ENCODE measurements around the gene SETD5. TPM values are rescaled to one million over a fixed set of nuclear protein-coding genes. Genes with fewer than 3 reads are reported as not detected.

The SETD5 gene
- total and polyA plus RNA-seq, 2 experiments from 2014 or later: 176 to 275 TPM

DNA sequence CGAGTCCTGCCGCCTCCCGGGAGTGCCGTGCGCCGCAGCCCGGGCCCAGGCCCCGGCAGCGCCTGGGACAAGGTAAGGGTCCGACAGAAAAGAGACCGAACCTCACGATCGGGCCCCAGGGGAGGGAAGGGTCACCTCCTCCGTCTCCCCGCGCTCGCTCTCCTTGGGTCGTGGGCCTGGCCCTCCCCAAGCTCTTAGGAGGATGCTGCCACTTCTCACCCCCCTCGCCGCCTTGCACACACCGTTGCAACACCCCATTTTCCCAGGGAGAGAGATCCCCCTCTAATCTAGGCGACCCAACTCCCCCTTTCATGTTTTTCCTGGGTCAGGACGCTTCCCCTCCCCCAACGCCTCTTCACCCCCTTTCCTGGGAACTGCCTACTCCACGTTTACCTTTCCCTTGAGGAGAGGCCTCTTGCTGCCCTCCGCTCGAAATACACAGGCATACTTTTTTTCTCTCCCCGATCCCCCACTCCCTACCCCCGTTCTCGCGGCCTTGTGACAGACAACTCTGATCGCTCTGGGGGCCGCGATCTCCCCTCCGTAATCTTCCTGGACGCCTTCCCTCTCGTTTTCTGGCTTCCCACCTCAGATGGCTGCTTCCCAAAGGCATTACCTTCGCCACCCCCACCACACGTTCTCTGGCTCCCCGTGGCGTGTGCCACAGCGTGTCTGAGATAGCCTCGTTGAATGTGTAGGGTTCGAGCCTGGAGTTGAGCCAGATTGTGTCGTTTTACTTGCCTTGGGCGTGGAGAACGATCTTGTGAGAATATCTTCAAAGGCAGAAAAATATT, 688 bp downstream of the SETD5 start:
- peak overlapping the region; percentile 99 for H3K27ac ChIP-seq
- no peaks in the 10 kb centered on the region for H3K27me3 ChIP-seq
- peak; percentile 51 to 54 for DNase-seq (ENCODE audit: low read depth in 1 of 2, low spot score in 1 of 2)
- peaks cover 12% of the 10 kb centered on the region for H3K36me3 ChIP-seq
- H3K9me3 ChIP-seq (ENCODE audit: low read depth): no peaks in the 10 kb centered on the region
- H3K4me1 ChIP-seq (ENCODE audit: low read depth): peaks cover 45% of the 10 kb centered on the region
- TF ChIP-seq, protein P1, sequence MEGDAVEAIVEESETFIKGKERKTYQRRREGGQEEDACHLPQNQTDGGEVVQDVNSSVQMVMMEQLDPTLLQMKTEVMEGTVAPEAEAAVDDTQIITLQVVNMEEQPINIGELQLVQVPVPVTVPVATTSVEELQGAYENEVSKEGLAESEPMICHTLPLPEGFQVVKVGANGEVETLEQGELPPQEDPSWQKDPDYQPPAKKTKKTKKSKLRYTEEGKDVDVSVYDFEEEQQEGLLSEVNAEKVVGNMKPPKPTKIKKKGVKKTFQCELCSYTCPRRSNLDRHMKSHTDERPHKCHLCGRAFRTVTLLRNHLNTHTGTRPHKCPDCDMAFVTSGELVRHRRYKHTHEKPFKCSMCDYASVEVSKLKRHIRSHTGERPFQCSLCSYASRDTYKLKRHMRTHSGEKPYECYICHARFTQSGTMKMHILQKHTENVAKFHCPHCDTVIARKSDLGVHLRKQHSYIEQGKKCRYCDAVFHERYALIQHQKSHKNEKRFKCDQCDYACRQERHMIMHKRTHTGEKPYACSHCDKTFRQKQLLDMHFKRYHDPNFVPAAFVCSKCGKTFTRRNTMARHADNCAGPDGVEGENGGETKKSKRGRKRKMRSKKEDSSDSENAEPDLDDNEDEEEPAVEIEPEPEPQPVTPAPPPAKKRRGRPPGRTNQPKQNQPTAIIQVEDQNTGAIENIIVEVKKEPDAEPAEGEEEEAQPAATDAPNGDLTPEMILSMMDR (IDR thresholded peaks at IDR 0.05; ENCODE audit: low read depth, low read length): no peak
- peak overlapping the region; percentile 82 for H3K4me3 ChIP-seq

DNA sequence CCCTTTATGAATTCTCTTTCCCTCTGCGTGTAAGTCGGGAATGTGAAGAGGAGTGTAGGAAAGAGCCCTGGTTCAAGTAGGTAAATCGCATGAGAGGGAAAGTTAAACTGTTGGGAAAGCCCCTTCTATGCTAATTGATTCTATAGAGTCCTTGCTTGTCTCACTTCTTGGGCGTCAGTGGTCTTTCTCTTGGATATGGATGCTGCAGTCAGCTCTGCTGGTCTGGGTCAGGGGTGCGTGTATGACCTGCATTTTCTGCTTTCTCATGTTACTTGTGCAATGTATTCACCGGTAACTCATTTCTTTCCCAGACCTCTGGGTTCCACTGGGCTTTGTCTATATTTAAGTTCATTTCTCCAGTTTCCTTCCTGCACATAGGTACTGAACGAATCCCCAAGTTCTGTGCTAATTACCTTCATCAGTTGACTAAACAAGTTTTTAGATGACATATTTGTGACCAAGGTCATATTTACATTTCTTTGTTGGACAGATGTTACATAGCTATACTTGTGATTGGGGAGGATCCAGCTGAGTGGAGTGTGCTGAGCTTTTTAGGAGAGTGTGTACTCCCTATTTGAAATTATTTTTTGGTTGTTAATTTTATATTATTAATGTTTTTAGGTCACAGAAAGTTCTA, 1.4 kb downstream of the SETD5 start:
- Histone ChIP-seq H3K4me3 (peak overlapping the region; percentile 82), H3K9me3 (ENCODE audit: low read depth) (no peaks in the 10 kb centered on the region), H3K27me3 (no peaks in the 10 kb centered on the region), H3K27ac (peak overlapping the region; percentile 99), H3K4me1 (ENCODE audit: low read depth) (peaks cover 53% of the 10 kb centered on the region), H3K36me3 (peaks cover 8% of the 10 kb centered on the region)
- DNase-seq (ENCODE audit: low read depth in 1 of 2, low spot score in 1 of 2): peak; percentile 45 to 51
- TF ChIP-seq, protein P1 (IDR thresholded peaks at IDR 0.05; ENCODE audit: low read depth, low read length): no peak

DNA sequence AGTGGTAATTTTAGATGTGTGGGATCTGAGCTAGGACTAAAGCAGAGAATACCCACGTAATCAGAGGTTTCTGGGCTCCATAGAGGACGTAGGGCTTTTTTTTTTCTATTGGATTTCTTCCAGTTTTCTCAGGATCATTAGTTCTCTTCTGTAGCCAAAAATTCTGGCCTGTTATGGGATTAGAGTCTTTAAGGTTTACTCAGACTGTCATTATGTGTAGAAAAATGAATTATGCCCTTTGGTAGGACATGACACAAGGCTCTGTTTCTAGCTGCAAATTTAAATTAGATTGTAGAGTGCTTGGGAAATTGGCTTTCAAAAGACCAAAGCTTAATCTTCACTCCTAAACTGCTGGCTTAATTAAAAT, 1.9 kb downstream of the SETD5 start:
- Histone ChIP-seq H3K27me3 (no peaks in the 10 kb centered on the region), H3K4me3 (peak overlapping the region; percentile 82), H3K4me1 (ENCODE audit: low read depth) (peaks cover 58% of the 10 kb centered on the region), H3K27ac (peak overlapping the region; percentile 99), H3K9me3 (ENCODE audit: low read depth) (no peaks in the 10 kb centered on the region), H3K36me3 (peaks cover 8% of the 10 kb centered on the region)
- TF ChIP-seq, protein P1 (IDR thresholded peaks at IDR 0.05; ENCODE audit: low read depth, low read length): no peak
- peak in 1 of 2 donors; percentile 32 for DNase-seq (ENCODE audit: low read depth in 1 of 2, low spot score in 1 of 2)

DNA sequence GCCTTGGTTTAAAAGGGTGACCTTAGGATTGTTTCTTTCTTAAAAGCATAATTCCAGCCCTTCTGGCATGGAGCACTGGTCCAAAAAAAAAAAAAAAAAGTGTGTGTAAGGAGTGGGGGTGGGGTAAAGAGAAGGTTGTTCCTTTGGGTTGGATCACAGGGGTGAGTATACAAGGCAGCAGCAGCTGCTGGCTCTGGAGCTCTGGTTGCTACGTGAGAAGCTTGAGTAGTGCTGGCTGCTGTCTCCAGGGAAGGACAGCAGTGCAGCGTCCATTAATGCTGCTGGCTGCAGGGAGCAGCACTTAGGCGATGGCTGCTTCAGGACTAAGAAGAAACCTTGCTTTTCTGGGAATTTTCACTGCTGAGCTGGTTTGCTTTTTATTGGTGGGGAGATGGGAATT, 2.3 kb downstream of the SETD5 start:
- peaks cover 6% of the 10 kb centered on the region for H3K36me3 ChIP-seq
- H3K4me1 ChIP-seq (ENCODE audit: low read depth): peaks cover 61% of the 10 kb centered on the region
- H3K4me3 ChIP-seq: peak overlapping the region; percentile 82
- DNase-seq (ENCODE audit: low read depth in 1 of 2, low spot score in 1 of 2): peak; percentile 91 to 96
- H3K9me3 ChIP-seq (ENCODE audit: low read depth): no peaks in the 10 kb centered on the region
- peak overlapping the region; percentile 99 for H3K27ac ChIP-seq
- H3K27me3 ChIP-seq: no peaks in the 10 kb centered on the region
- TF ChIP-seq, protein P1 (IDR thresholded peaks at IDR 0.05; ENCODE audit: low read depth, low read length): peak; percentile 21

DNA sequence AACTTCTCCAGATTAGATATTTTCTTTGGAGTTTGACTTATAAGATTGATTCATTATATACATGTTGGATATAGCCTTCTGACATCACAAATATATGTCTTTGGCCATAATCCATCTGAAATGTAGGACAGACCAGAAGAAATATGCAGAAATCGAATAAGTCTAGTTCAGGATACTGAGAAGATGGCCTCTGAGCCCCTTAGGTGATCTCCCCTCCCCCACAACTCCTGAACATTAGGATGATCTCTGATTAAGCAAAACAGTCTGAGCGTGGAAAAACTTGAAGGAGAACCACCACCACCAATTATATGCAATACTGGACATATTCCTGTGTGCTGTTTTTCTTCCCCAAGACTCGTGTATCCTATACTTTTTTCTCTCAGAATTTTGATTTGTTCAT, 3.2 kb downstream of the SETD5 start:
- Histone ChIP-seq H3K27me3 (no peaks in the 10 kb centered on the region), H3K4me3 (peak overlapping the region; percentile 82), H3K9me3 (ENCODE audit: low read depth) (no peaks in the 10 kb centered on the region), H3K4me1 (ENCODE audit: low read depth) (peaks cover 59% of the 10 kb centered on the region), H3K27ac (peak overlapping the region; percentile 99), H3K36me3 (no peaks in the 10 kb centered on the region)
- DNase-seq (ENCODE audit: low read depth in 1 of 2, low spot score in 1 of 2): peak in 1 of 2 donors; percentile 13
- TF ChIP-seq, protein P1 (IDR thresholded peaks at IDR 0.05; ENCODE audit: low read depth, low read length): no peak
